Hepatocyte (in vitro differentiated cells): Measurements from ENCODE around the gene RNF19B.

Experiments
- CTCF ChIP-seq: fragments of 200-600 bp; sonication (generic); IDR thresholded peaks from 2 replicates; pipeline ENCODE4 v1.5.1; 2016; ENCODE audit warnings: antibody characterized with exemption, mild to moderate bottlenecking; ENCODE audit not compliant: poor library complexity
- EZH2 ChIP-seq: fragments of 200-600 bp; sonication (generic); IDR thresholded peaks from 2 replicates; pipeline ENCODE4 v1.6.1; 2016; ENCODE audit warnings: antibody characterized with exemption, mild to moderate bottlenecking, borderline replicate concordance
- EZH2phosphoT487 ChIP-seq: fragments of 200-600 bp; sonication (generic); IDR thresholded peaks from one replicate; pipeline ENCODE4 v1.6.1; 2018; ENCODE audit warnings: antibody characterized with exemption, mild to moderate bottlenecking, low read depth, moderate library complexity; ENCODE audit not compliant: unreplicated experiment, severe bottlenecking

- TF ChIP-seq CTCF (no peak), EZH2 (no peak), EZH2phosphoT487 (no peak)
These were observed 35.9 kb downstream of the RNF19B start for GRCh38 chr1:32928715-32929114.
